Hepatocyte (in vitro differentiated cells): Measurements from ENCODE around the gene ATXN2. TPM values are rescaled to one million over a fixed set of nuclear protein-coding genes. Genes with fewer than 3 reads are reported as not detected.

Source experiments
- DNase-seq: peaks from one replicate; pipeline ENCODE4 v3.0.0-alpha.2; 2016; ENCODE audit warnings: low spot score
- H2AFZ ChIP-seq: fragments of 200-600 bp; sonication (generic); 2 replicates; pipeline ENCODE4 v1.6.0; 2016; ENCODE audit warnings: antibody characterized with exemption, mild to moderate bottlenecking
- H3K27ac ChIP-seq: fragments of 200-600 bp; sonication (generic); 2 replicates; pipeline ENCODE4 v1.5.1; 2016; ENCODE audit warnings: mild to moderate bottlenecking
- H3K27me3 ChIP-seq: fragments of 200-600 bp; sonication (generic); 2 replicates; pipeline ENCODE4 v1.6.1; 2016
- H3K36me3 ChIP-seq: fragments of 200-600 bp; sonication (generic); replicated peaks from 2 replicates; pipeline ENCODE4 v1.5.1; 2016; ENCODE audit warnings: low read depth; ENCODE audit not compliant: insufficient read depth
- H3K4me1 ChIP-seq: fragments of 200-600 bp; sonication (generic); 2 replicates; pipeline ENCODE4 v1.5.1; 2016; ENCODE audit warnings: mild to moderate bottlenecking, moderate library complexity; ENCODE audit not compliant: insufficient read depth
- H3K4me2 ChIP-seq: fragments of 200-600 bp; sonication (generic); 2 replicates; pipeline ENCODE4 v1.6.0; 2016
- H3K4me3 ChIP-seq: fragments of 200-600 bp; sonication (generic); 2 replicates; pipeline ENCODE4 v1.5.1; 2016; ENCODE audit warnings: mild to moderate bottlenecking
- H3K79me2 ChIP-seq: fragments of 200-600 bp; sonication (generic); 2 replicates; pipeline ENCODE4 v1.6.0; 2017; ENCODE audit warnings: mild to moderate bottlenecking
- H3K9me2 ChIP-seq: fragments of 200-600 bp; sonication (generic); replicated peaks from 2 replicates; pipeline ENCODE4 v1.6.0; 2017; ENCODE audit warnings: mild to moderate bottlenecking; ENCODE audit not compliant: insufficient read depth
- H3K9me3 ChIP-seq: fragments of 200-600 bp; sonication (generic); 2 replicates; pipeline ENCODE4 v1.5.1; 2016; ENCODE audit warnings: low read depth, mild to moderate bottlenecking
- H4K20me1 ChIP-seq: fragments of 200-600 bp; sonication (generic); 2 replicates; pipeline ENCODE4 v1.6.0; 2016; ENCODE audit warnings: mild to moderate bottlenecking; ENCODE audit not compliant: insufficient read depth, poor library complexity, severe bottlenecking
- EZH2 ChIP-seq: fragments of 200-600 bp; sonication (generic); IDR thresholded peaks from 2 replicates; pipeline ENCODE4 v1.6.1; 2016; ENCODE audit warnings: antibody characterized with exemption, mild to moderate bottlenecking, borderline replicate concordance
- EZH2phosphoT487 ChIP-seq: fragments of 200-600 bp; sonication (generic); IDR thresholded peaks from one replicate; pipeline ENCODE4 v1.6.1; 2018; ENCODE audit warnings: antibody characterized with exemption, mild to moderate bottlenecking, low read depth, moderate library complexity; ENCODE audit not compliant: unreplicated experiment, severe bottlenecking
- WGBS: methylation state at CpG from one replicate; pipeline ENCODE4 v1.1.6; 2016; ENCODE audit warnings: low lambda C conversion rate; ENCODE audit errors: missing lambda C conversion rate; 5-methylcytosine and 5-hydroxymethylcytosine counted together
- polyA plus RNA-seq: library from polyadenylated mRNA; unstranded; fragments of >200 nt; fragmentation: Nextera tagmentation; extraction: Ambion mirVana; gene quantifications from 2 replicates; pipeline ENCODE4 v1.2.1, GENCODE V29; 2016
- total RNA-seq: library from RNA; depleted of rRNA; stranded (reverse); fragments of >200 nt; gene quantifications from 2 replicates; pipeline ENCODE4 v1.2.3, GENCODE V29; 2014
- TF ChIP-seq, protein P1 (sequence below): fragments of 200-600 bp; sonication (generic); IDR thresholded peaks from 2 replicates; pipeline ENCODE4 v1.5.1; 2016; ENCODE audit warnings: antibody characterized with exemption, mild to moderate bottlenecking; ENCODE audit not compliant: poor library complexity

ATXN2 gene
- total and polyA plus RNA-seq, 2 experiments from 2014 or later: 36.9 to 47.9 TPM

DNA sequence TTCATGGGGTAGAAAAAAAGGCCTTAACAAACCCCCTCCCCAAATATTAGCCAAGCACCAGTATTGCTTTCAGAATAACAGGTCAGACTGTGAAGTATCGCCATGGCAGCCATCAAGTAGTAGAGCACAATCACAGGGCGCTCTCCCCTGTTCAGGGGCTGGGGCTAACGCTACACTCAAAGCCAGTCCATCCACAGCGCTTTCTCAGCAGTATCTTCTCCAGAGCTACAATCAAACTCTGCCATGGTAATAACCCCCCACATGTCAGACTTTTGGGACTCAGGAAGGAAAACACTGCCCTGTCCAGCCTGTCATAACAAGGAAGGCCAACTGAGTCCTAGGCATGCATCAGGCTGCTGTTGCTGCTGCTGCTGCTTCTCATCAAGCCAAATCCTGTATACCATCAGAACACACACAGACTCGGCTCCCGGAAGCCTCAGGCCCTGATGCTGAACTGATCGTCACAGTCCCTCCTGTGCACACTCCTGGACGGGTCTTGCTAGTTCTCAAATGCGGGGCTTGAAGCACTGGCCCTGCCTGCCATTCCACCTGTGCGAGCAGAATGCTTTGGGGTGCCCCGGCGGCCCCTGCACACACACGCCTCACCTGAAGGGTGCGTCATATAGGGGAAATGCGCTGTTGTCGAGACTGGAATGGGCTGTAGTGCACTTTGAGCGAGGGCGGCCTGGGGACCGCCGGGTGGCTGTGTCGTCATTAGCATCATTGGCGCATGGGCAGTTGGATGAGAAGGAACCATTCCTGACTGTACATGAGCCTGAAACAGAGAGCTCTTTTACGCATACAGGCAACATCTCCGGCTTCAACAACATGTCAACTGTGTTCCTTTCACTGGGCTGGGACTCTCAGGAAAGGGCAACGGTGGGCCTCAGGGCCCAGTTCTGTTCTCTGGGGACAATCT is 145.8 kb downstream of the ATXN2 start:
- no peaks in the 10 kb centered on the region for H3K4me1 ChIP-seq
- no peak overlapping the region for H3K4me2 ChIP-seq
- no peaks in the 10 kb centered on the region for H3K9me2 ChIP-seq
- no peaks in the 10 kb centered on the region for H4K20me1 ChIP-seq
- no peak overlapping the region for H3K4me3 ChIP-seq
- no peak overlapping the region for H3K27ac ChIP-seq
- 94% methylated on average over 25 of the region's 25 CpGs for WGBS
- H2AFZ ChIP-seq: no peak overlapping the region
- peaks cover 3% of the 10 kb centered on the region for H3K79me2 ChIP-seq
- no peak for TF ChIP-seq EZH2phosphoT487
- TF ChIP-seq, protein P1, sequence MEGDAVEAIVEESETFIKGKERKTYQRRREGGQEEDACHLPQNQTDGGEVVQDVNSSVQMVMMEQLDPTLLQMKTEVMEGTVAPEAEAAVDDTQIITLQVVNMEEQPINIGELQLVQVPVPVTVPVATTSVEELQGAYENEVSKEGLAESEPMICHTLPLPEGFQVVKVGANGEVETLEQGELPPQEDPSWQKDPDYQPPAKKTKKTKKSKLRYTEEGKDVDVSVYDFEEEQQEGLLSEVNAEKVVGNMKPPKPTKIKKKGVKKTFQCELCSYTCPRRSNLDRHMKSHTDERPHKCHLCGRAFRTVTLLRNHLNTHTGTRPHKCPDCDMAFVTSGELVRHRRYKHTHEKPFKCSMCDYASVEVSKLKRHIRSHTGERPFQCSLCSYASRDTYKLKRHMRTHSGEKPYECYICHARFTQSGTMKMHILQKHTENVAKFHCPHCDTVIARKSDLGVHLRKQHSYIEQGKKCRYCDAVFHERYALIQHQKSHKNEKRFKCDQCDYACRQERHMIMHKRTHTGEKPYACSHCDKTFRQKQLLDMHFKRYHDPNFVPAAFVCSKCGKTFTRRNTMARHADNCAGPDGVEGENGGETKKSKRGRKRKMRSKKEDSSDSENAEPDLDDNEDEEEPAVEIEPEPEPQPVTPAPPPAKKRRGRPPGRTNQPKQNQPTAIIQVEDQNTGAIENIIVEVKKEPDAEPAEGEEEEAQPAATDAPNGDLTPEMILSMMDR: no peak
- no peak for TF ChIP-seq EZH2
- DNase-seq: no peak
- H3K27me3 ChIP-seq: no peaks in the 10 kb centered on the region
- no peaks in the 10 kb centered on the region for H3K9me3 ChIP-seq
- no peaks in the 10 kb centered on the region for H3K36me3 ChIP-seq

DNA sequence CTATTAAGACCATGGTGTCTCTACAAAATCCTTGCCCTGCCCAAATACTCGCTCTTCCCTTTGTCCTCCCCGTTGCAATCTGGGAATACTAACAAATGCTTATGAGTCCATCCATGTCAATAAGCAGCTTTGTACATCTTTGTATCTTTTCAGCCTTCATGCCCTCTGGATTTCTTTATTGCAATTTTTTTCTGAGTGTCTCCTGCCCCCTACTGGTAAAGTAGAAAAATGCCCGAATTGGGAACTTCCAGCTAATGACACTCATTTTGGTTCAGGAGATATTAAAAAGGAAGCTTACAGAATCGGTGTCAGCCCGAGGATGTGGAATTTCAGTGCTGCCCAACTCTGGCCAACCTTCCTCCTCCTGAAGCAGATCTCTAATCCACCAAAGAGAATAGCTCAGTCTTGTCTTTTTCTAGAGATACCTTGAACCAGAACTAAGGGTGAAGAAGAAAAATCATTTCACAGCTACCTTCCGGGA is 147.4 kb downstream of the ATXN2 start:
- Histone ChIP-seq H3K4me3 (no peak overlapping the region), H3K9me2 (no peaks in the 10 kb centered on the region), H4K20me1 (no peaks in the 10 kb centered on the region), H2AFZ (no peak overlapping the region), H3K79me2 (peaks cover 3% of the 10 kb centered on the region), H3K4me2 (no peak overlapping the region), H3K9me3 (no peaks in the 10 kb centered on the region), H3K36me3 (no peaks in the 10 kb centered on the region), H3K27ac (no peak overlapping the region), H3K27me3 (no peaks in the 10 kb centered on the region), H3K4me1 (no peaks in the 10 kb centered on the region)
- TF ChIP-seq EZH2: no peak
- TF ChIP-seq, protein P1: peak; percentile 80
- peak; percentile 58 for DNase-seq
- 61% methylated on average over 6 of the region's 6 CpGs for WGBS

DNA sequence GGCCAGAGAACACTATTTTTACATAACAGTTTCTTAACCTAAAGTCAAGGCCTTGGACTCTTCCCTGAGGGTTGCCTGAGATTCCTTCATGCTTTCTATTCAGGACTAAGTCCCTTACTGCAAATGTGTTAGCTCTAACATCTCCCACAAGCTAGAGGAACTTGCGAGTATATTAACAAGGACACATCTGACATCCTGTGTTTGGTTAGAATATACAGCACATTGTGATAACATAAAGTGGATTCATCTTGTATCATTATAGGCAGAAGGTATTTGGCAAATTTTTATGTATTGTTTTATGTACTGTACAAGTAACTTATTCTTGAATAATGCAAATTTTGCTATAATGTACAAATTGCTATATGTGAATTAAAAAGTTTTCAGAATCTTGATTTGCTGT is 147.9 kb downstream of the ATXN2 start:
- Histone ChIP-seq H3K36me3 (no peaks in the 10 kb centered on the region), H3K4me2 (no peak overlapping the region), H3K9me2 (no peaks in the 10 kb centered on the region), H3K9me3 (no peaks in the 10 kb centered on the region), H3K27me3 (no peaks in the 10 kb centered on the region), H3K4me3 (no peak overlapping the region), H3K79me2 (peaks cover 3% of the 10 kb centered on the region), H3K4me1 (no peaks in the 10 kb centered on the region), H3K27ac (no peak overlapping the region), H2AFZ (no peak overlapping the region), H4K20me1 (no peaks in the 10 kb centered on the region)
- TF ChIP-seq EZH2 (no peak), EZH2phosphoT487 (no peak)
- TF ChIP-seq, protein P1: no peak
- no peak for DNase-seq
- WGBS: 91% methylated on average over 1 of the region's 1 CpG
